Measurements from ENCODE around the gene EIF3J.

Gene EIF3J

DNA sequence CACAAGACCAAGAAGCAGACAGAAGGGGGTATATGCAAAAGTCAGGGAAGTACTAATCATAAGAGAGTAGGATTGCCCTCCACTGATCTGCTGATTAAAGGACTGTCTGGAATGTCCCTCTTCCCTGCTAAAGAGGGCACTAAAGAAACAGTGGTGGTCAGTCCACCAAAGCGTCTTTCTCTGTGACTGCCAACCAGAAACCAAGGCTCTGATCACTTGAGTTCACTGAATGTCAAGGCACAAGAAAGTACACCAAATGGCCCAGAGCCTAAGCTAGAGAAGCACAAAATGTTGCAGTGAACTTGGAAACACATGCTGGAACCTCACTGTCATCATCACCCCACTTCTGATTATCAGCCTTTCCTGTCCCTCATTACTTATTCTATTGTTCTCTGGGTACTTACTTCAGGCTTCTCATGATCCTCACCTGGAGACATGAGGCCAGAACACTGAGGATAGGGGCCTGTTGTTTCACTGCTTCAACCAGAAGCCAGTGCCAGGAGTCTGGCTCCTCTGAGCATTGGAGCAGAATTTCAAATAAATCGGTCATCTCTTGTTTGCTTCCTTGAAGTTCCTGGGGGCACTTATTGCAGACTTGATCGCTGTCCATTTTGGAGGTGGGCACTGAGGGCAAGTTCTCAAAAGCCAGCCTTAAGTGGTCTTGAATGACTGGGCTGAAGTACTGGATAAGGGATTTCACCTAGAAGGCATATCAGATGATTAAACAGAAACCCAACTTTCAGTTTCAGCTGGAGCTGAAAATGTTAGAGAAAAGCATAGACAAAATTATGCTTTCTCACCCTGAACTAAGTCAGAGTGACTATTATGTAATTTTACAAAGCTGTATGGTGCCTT lies 58.9 kb downstream of the EIF3J start:
- no peak for DNase-seq

DNA sequence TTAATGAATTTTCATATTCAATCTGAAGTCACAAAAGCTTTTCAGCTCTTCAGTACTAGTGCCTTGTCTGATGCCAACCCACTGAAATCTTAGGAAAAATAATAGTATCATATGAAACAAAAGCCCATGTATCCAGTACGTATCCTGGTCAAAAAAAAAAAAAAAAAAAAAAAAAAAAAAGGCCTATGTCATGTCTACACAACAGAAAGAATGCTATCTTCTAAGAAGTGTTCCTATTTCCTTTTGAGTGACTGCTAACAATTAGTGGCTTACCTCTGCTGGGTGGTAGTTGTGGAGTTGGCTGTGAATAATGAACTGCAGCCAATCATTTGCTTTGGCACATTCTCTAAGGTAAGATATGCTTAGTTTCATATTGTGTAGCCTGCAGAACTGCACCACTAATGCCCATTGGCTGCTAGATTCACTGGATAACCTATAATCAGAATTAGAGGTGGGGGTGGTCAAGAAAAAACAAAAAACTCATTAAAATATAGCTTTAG lies 59.6 kb downstream of the EIF3J start:
- no peak for DNase-seq

DNA sequence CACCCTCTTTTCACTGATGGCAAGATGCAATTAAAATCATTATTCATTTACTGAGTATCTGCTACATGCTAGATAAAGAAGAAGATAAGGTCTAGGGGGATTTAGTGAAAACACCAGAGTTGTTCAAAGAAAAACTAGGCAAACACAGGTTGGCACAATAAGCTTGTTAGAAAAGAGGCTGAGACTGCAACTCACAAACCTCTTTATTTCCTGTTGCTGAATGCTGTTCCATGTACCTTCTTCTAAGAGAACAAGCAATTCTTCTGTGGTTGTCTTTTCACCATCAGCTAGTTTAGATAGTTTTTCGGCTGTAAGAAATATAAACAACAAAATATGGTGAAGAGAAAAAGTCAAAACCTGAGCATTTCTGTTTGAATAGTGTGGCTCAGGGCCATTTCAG lies 61.1 kb downstream of the EIF3J start:
- DNase-seq = no peak

DNA sequence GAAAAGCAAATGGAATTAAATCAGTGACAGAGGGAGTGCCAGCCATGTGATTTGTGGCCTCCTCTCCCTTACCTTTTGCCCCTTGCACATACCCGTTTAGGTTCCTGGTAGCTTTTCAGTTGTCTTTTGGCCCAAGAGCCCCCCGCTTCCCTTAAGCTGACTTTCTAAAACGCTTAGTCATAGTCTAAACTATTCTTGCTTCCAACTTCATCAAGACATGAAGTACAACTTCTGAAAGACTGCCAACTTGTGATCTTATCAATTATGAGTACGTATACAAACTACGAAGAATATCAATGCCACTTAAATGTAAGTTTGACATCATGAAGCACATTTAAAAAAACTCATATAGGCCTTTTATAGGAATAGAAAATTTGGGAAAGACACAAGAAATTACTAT lies 61.9 kb downstream of the EIF3J start:
- no peak for DNase-seq

DNA sequence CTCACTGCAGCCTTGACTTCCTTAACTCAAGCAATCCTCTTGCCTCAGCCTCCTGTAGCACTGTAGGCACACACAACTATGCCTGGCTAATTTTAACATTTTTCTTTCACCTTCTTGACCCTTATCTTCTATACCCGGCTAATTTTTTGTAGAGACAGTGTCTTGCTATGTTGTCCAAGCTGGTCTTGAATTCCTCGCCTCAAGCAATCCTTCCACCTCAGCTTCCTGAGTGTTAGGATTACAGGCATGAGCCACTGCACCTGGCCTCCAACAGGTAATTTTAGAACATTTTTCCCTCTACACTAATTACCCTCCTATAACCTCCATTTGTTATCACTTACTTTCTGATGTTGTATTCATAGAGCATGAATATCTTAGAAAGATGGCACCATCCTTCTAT lies 66.2 kb downstream of the EIF3J start:
- DNase-seq = no peak

DNA sequence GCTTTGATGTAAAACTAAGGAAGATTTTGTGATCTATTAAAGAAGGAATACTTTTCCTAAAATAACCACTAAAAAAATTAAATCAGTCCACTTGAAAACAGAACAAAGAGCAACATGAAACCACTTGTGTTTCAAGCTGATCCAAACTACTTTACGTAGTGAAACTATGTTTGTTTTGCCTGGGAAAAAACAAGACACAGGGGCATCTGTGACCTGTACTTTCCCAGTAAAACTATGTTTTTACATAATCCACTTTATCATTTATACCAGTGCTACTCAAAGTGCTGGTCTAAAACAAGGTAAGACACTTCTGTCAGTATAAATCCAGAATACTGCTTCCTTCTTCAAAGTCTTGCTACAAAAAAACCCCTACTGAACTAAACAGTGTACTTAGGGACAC lies 69.8 kb downstream of the EIF3J start:
- DNase-seq = no peak

Measured in AML-193 (cell line).